Measurements from ENCODE around the gene DACT3.

DACT3 gene

GRCh38 chr19:46665072-46665471, 4.1 kb upstream of the DACT3 start:
- no peak for DNase-seq (ENCODE audit: low read depth, low spot score)

GRCh38 chr19:46661735-46662592, 982 bp upstream of the DACT3 start:
- no peak for DNase-seq (ENCODE audit: low read depth, low spot score)

- DNase-seq (ENCODE audit: low read depth, low spot score), result no peak
Observed at GRCh38 chr19:46660551-46661019, 397 bp downstream of the DACT3 start.

- no peak for DNase-seq (ENCODE audit: low read depth, low spot score)
Observed at GRCh38 chr19:46660008-46660517, 919 bp downstream of the DACT3 start.

GRCh38 chr19:46659151-46660007, 1.6 kb downstream of the DACT3 start:
- DNase-seq (ENCODE audit: low read depth, low spot score), result no peak

GRCh38 chr19:46656541-46656940, 4.4 kb downstream of the DACT3 start:
- DNase-seq (ENCODE audit: low read depth, low spot score), result no peak

GRCh38 chr19:46654621-46655152, 6.3 kb downstream of the DACT3 start:
- DNase-seq (ENCODE audit: low read depth, low spot score), result no peak

GRCh38 chr19:46650445-46650844, 10.5 kb downstream of the DACT3 start:
- no peak for DNase-seq (ENCODE audit: low read depth, low spot score)

- DNase-seq (ENCODE audit: low read depth, low spot score), result no peak
Observed at GRCh38 chr19:46648961-46649960, 11.7 kb downstream of the DACT3 start.

GRCh38 chr19:46648060-46648960, 12.7 kb downstream of the DACT3 start:
- no peak for DNase-seq (ENCODE audit: low read depth, low spot score)

GRCh38 chr19:46646402-46646801, 14.6 kb downstream of the DACT3 start:
- no peak for DNase-seq (ENCODE audit: low read depth, low spot score)

- no peak for DNase-seq (ENCODE audit: low read depth, low spot score)
Observed at GRCh38 chr19:46644720-46645119, 16.3 kb downstream of the DACT3 start.

GRCh38 chr19:46640656-46641055, 20.3 kb downstream of the DACT3 start:
- DNase-seq (ENCODE audit: low read depth, low spot score), result no peak

GRCh38 chr19:46639358-46640182, 21.4 kb downstream of the DACT3 start:
- no peak for DNase-seq (ENCODE audit: low read depth, low spot score)

- no peak for DNase-seq (ENCODE audit: low read depth, low spot score)
Observed at GRCh38 chr19:46637224-46637623, 23.8 kb downstream of the DACT3 start.

- DNase-seq (ENCODE audit: low read depth, low spot score), result no peak
Observed at GRCh38 chr19:46635920-46636761, 24.8 kb downstream of the DACT3 start, which contains the start of gene GNG8. Gene GNG8, minus strand, starts transcription at chr19:46636202. Its CDS starts 1,520 bp downstream, at chr19:46634682.

GRCh38 chr19:46634656-46635218, 26.2 kb downstream of the DACT3 start:
- DNase-seq (ENCODE audit: low read depth, low spot score), result no peak

All from iPS DF 19.7 (cell line).